WTC11 (cell line): Measurements from ENCODE around the gene CTNNA2.

Experiments
- NR3C1 ChIP-seq: sonication (generic); formaldehyde crosslinking; conservative IDR thresholded peaks from 2 replicates; pipeline ENCODE4 v1.8.1; 2023; ENCODE audit warnings: low read depth, mild to moderate bottlenecking, missing genetic modification reagents
- TCF7 ChIP-seq: sonication (generic); formaldehyde crosslinking; IDR thresholded peaks from 2 replicates; pipeline ENCODE4 v1.8.0; 2022; ENCODE audit warnings: mild to moderate bottlenecking, low read depth, missing genetic modification reagents, moderate library complexity

DNA sequence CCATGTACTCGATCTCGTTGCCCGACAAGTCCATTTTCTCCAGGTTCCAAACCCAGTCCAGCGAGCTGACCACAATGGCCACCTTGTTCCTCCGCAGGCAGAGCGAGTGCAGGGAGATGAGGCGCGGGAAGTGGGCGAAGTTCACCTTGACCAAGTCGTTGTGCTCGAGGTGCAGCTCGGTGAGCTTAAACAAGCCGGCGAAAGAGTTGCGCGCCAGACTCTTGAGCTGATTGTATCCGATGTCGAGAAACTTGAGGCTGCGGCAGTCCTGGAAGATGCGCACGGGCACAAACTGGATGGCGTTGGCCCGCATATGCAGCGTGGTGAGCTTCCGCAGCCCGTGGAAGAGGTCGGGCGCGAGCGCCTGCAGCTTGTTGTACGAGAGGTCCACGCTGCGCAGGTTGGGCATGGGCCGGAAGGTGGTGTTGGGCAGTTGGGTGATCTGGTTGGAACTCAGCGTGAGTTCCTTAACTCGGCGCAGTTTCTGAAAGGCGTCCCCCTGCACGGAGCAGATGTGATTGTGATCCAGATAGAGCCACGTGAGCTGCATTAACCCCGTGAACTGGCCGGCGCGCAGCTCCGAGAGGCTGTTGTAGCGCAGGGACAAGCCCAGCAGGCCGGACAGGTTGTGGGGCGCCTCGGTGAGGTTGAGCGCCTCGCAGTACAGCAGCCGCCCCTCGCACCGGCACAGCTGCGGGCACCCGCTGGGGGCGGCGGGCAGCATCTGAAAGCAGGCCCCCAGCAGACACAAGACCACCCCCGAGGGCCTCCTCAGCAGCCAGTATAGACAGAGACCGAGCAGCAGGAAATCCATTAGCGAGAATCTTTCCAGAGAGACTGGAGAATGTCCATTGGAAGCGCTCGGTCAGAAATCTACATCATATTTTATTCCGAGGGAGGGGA is 790.4 kb downstream of the CTNNA2 start:
- TF ChIP-seq NR3C1 (CRISPR knock-in tag): no peak
- TF ChIP-seq TCF7 (CRISPR knock-in tag): no peak
